HepG2 (cell line): ENCODE measurements around the gene PHF3. TPM values are rescaled to one million over a fixed set of nuclear protein-coding genes. Genes with fewer than 3 reads are reported as not detected.
A peak's percentile ranks its signal among the peaks of the same experiment; 100 is the strongest.

Experiments
- DPF2 ChIP-seq: sonication (generic); formaldehyde crosslinking; IDR thresholded peaks from 2 replicates; pipeline ENCODE4 v1.4.0; 2020; ENCODE audit warnings: mild to moderate bottlenecking, low read depth, missing genetic modification reagents, borderline replicate concordance
- DR1 ChIP-seq: sonication (generic); formaldehyde crosslinking; IDR thresholded peaks from 2 replicates; pipeline ENCODE4 v1.8.0; 2021; ENCODE audit warnings: mild to moderate bottlenecking, missing genetic modification reagents, inconsistent platforms
- IKZF4 ChIP-seq: sonication (generic); formaldehyde crosslinking; IDR thresholded peaks from 2 replicates; pipeline ENCODE4 v1.5.1; 2020; ENCODE audit warnings: borderline replicate concordance, mild to moderate bottlenecking, low read depth, missing genetic modification reagents; ENCODE audit errors: not compliant biosample characterization
- KDM5A ChIP-seq: fragments of 200-600 bp; sonication (generic); IDR thresholded peaks from 2 replicates; pipeline ENCODE4 v1.7.0; 2018; ENCODE audit warnings: antibody characterized with exemption, mild to moderate bottlenecking, low read length, borderline replicate concordance
- NCOA1 ChIP-seq: sonication (generic); formaldehyde crosslinking; IDR thresholded peaks from 2 replicates; pipeline ENCODE4 v1.9.0; 2021; ENCODE audit warnings: missing genetic modification reagents
- RXRA ChIP-seq: sonication (generic); formaldehyde crosslinking; IDR thresholded peaks from 2 replicates; pipeline ENCODE4 v1.5.1; 2020; ENCODE audit warnings: missing genetic modification reagents
- U2AF1 ChIP-seq: fragments of 200-400 bp; formaldehyde crosslinking; optimal IDR thresholded peaks from 2 replicates; pipeline ENCODE3; 2017; ENCODE audit warnings: mild to moderate bottlenecking, low read depth, low read length
- XRCC5 ChIP-seq: fragments of 200-400 bp; formaldehyde crosslinking; optimal IDR thresholded peaks from 2 replicates; pipeline ENCODE3; 2017; ENCODE audit warnings: mild to moderate bottlenecking, low read length
- ZNF354B ChIP-seq: sonication (generic); formaldehyde crosslinking; IDR thresholded peaks from 2 replicates; pipeline ENCODE4 v1.8.0; 2022; ENCODE audit warnings: mild to moderate bottlenecking, missing genetic modification reagents
- ZNF605 ChIP-seq: sonication (generic); formaldehyde crosslinking; IDR thresholded peaks from 2 replicates; pipeline ENCODE4 v1.8.0; 2022; ENCODE audit warnings: mild to moderate bottlenecking, missing genetic modification reagents
- ZNF746 ChIP-seq: sonication (generic); formaldehyde crosslinking; IDR thresholded peaks from 2 replicates; pipeline ENCODE4 v1.8.0; 2022; ENCODE audit warnings: mild to moderate bottlenecking, missing genetic modification reagents
- ZNF773 ChIP-seq: sonication (generic); formaldehyde crosslinking; IDR thresholded peaks from 2 replicates; pipeline ENCODE4 v1.4.0; 2020; ENCODE audit warnings: missing genetic modification reagents, borderline replicate concordance
- ZNF878 ChIP-seq: sonication (generic); formaldehyde crosslinking; IDR thresholded peaks from 2 replicates; pipeline ENCODE4 v1.8.1; 2023; ENCODE audit warnings: mild to moderate bottlenecking, missing genetic modification reagents, moderate library complexity
- polyA plus RNA-seq, 8 experiments: library from polyadenylated mRNA; depleted of rRNA in 3 of 8; stranded (reverse) in 7 of 8; unstranded in 1 of 8; fragments of >200 nt; fragmentation: Illumina TruSeq in 4 of 8; extraction: Trizol in 4 of 8; gene quantifications; 2 replicates each; pipeline versions ENCODE4 v1.2.1 to v1.2.3, GENCODE V29; 2011 to 2016; ENCODE audit warnings: low read depth in 4 of 8, missing spikeins in 1 of 8, mixed read lengths in 1 of 8; ENCODE audit not compliant: insufficient read depth in 1 of 8
- total RNA-seq, 5 experiments: library from RNA; depleted of rRNA; stranded (reverse); fragments of >200 nt; fragmentation: Illumina TruSeq; extraction: Trizol; gene quantifications; 2 replicates each; pipeline ENCODE4 v1.2.3, GENCODE V29; 2016; ENCODE audit warnings: low read depth in 1 of 5
- TF ChIP-seq, protein P1 (sequence below): sonication (generic); formaldehyde crosslinking; IDR thresholded peaks from 2 replicates; pipeline ENCODE4; 2020; ENCODE audit warnings: missing genetic modification reagents, mild to moderate bottlenecking, borderline replicate concordance
- TF ChIP-seq, protein P2 (sequence below): sonication (generic); formaldehyde crosslinking; IDR thresholded peaks from 2 replicates; pipeline ENCODE4 v1.5.0; 2020; ENCODE audit warnings: missing genetic modification reagents
- TF ChIP-seq, protein P3 (sequence below): sonication (generic); formaldehyde crosslinking; IDR thresholded peaks from 2 replicates; pipeline ENCODE4 v1.9.0; 2021; ENCODE audit warnings: missing genetic modification reagents, borderline replicate concordance
- TF ChIP-seq, protein P4 (sequence below): sonication (generic); formaldehyde crosslinking; IDR thresholded peaks from 2 replicates; pipeline ENCODE4 v1.4.0; 2020; ENCODE audit warnings: mild to moderate bottlenecking, low read depth, missing genetic modification reagents

The PHF3 gene
- total and polyA plus RNA-seq, 2 of the 13 experiments (the other 11 are each of a cell fraction or from before 2014, with no cell fraction given), result 19.8 to 70.4 TPM

DNA sequence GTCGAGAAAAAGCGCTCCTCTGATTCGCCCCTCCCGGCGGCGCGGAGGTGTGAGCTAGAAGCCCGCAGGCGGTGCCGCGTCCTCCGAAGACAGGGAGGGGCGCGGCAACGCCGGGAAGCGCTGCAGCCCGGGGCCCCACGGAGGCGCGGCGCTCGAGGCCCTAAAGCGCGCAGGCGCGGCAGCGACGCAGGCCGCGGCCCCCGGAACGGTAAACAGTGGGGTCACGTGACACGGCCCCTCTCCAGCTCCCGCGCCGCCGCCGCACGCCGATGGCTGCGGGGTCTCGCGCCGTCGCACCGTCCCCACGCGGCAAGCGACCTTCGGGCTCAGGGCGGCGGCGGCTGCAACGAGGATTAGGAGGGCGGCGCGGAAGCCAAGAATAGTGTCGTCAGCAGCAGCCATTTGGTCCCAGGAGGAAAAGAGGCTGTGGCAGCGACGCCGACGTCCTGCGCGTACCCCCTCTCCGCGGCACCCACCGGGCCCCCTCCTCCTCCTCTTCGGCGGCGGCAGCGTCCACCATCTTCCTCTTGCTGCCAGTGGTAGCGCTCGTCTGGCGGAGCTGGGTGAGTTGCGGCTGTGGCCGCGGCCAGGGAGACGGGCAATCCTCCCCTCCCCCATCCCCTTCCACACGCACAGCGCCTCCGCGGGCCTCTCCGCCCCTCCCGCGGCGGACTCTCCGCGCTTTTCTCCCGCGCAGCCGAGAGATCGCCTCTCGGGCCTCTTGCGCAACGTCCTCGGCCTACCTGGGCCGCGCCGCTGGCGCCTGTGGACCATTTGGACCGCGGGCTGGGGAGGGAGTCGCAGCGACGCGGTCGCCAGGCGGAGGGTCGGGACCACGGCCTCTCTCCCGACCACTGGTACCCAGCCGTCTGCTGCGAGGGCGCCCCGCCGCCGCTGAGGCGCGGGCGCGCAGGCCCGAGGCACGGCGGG, at the start of gene PHF3 (continued):
- TF ChIP-seq ZNF354B (peak; percentile 87; the same call in 1 of the 2 replicates), ZNF878 (CRISPR knock-in tag) (peak; percentile 79; the same call in 1 of the 2 replicates), DR1 (CRISPR knock-in tag) (peak; percentile 89), XRCC5 (peak; percentile 57), NCOA1 (no peak), ZNF605 (CRISPR knock-in tag) (peak; percentile 47; the same call in 1 of the 2 replicates), RXRA (CRISPR knock-in tag) (peak; percentile 90; the same call in 1 of the 2 replicates), ZNF773 (CRISPR knock-in tag) (peak; percentile 90; the same call in 1 of the 2 replicates), ZNF746 (CRISPR knock-in tag) (peak; percentile 90), KDM5A (no peak), DPF2 (CRISPR knock-in tag) (no peak), IKZF4 (peak; percentile 98), U2AF1 (peak; percentile 99)
- TF ChIP-seq, protein P1, sequence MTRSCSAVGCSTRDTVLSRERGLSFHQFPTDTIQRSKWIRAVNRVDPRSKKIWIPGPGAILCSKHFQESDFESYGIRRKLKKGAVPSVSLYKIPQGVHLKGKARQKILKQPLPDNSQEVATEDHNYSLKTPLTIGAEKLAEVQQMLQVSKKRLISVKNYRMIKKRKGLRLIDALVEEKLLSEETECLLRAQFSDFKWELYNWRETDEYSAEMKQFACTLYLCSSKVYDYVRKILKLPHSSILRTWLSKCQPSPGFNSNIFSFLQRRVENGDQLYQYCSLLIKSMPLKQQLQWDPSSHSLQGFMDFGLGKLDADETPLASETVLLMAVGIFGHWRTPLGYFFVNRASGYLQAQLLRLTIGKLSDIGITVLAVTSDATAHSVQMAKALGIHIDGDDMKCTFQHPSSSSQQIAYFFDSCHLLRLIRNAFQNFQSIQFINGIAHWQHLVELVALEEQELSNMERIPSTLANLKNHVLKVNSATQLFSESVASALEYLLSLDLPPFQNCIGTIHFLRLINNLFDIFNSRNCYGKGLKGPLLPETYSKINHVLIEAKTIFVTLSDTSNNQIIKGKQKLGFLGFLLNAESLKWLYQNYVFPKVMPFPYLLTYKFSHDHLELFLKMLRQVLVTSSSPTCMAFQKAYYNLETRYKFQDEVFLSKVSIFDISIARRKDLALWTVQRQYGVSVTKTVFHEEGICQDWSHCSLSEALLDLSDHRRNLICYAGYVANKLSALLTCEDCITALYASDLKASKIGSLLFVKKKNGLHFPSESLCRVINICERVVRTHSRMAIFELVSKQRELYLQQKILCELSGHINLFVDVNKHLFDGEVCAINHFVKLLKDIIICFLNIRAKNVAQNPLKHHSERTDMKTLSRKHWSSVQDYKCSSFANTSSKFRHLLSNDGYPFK (CRISPR knock-in tag), result peak; percentile 86
- TF ChIP-seq, protein P2, sequence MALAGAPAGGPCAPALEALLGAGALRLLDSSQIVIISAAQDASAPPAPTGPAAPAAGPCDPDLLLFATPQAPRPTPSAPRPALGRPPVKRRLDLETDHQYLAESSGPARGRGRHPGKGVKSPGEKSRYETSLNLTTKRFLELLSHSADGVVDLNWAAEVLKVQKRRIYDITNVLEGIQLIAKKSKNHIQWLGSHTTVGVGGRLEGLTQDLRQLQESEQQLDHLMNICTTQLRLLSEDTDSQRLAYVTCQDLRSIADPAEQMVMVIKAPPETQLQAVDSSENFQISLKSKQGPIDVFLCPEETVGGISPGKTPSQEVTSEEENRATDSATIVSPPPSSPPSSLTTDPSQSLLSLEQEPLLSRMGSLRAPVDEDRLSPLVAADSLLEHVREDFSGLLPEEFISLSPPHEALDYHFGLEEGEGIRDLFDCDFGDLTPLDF (CRISPR knock-in tag), result peak; percentile 89
- TF ChIP-seq, protein P3, sequence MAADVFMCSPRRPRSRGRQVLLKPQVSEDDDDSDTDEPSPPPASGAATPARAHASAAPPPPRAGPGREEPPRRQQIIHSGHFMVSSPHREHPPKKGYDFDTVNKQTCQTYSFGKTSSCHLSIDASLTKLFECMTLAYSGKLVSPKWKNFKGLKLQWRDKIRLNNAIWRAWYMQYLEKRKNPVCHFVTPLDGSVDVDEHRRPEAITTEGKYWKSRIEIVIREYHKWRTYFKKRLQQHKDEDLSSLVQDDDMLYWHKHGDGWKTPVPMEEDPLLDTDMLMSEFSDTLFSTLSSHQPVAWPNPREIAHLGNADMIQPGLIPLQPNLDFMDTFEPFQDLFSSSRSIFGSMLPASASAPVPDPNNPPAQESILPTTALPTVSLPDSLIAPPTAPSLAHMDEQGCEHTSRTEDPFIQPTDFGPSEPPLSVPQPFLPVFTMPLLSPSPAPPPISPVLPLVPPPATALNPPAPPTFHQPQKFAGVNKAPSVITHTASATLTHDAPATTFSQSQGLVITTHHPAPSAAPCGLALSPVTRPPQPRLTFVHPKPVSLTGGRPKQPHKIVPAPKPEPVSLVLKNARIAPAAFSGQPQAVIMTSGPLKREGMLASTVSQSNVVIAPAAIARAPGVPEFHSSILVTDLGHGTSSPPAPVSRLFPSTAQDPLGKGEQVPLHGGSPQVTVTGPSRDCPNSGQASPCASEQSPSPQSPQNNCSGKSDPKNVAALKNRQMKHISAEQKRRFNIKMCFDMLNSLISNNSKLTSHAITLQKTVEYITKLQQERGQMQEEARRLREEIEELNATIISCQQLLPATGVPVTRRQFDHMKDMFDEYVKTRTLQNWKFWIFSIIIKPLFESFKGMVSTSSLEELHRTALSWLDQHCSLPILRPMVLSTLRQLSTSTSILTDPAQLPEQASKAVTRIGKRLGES, result peak; percentile 93
- TF ChIP-seq, protein P4, sequence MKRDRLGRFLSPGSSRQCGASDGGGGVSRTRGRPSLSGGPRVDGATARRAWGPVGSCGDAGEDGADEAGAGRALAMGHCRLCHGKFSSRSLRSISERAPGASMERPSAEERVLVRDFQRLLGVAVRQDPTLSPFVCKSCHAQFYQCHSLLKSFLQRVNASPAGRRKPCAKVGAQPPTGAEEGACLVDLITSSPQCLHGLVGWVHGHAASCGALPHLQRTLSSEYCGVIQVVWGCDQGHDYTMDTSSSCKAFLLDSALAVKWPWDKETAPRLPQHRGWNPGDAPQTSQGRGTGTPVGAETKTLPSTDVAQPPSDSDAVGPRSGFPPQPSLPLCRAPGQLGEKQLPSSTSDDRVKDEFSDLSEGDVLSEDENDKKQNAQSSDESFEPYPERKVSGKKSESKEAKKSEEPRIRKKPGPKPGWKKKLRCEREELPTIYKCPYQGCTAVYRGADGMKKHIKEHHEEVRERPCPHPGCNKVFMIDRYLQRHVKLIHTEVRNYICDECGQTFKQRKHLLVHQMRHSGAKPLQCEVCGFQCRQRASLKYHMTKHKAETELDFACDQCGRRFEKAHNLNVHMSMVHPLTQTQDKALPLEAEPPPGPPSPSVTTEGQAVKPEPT (CRISPR knock-in tag), result peak; percentile 79
